RCC 7860 (cell line): ENCODE data around the gene HAPLN3.

Source experiments
- DNase-seq: peaks from one replicate; pipeline ENCODE4 v3.0.0-alpha.2; 2015; ENCODE audit warnings: low spot score
- FAIRE-seq: peaks from 2 replicates; lab custom pipeline; 2012; peaks lifted over from hg19 to GRCh38; lab: Jason Lieb, UNC

Gene HAPLN3

GRCh38 chr15:88912500-88912921 lies 17.2 kb upstream of the HAPLN3 start:
- DNase-seq: no peak

GRCh38 chr15:88911766-88912118 lies 16.4 kb upstream of the HAPLN3 start:
- peak; percentile 30 for DNase-seq
- no peak for FAIRE-seq

More at GRCh38 chr15:88912500-88912921, 17.2 kb upstream of the HAPLN3 start:
- no peak for FAIRE-seq

GRCh38 chr15:88909956-88910831 lies 14.8 kb upstream of the HAPLN3 start:
- no peak for FAIRE-seq
- DNase-seq: peak; percentile 38

- DNase-seq (peak; percentile 67), FAIRE-seq (no peak)
These were observed 13.6 kb upstream of the HAPLN3 start for GRCh38 chr15:88908697-88909621.

DNA sequence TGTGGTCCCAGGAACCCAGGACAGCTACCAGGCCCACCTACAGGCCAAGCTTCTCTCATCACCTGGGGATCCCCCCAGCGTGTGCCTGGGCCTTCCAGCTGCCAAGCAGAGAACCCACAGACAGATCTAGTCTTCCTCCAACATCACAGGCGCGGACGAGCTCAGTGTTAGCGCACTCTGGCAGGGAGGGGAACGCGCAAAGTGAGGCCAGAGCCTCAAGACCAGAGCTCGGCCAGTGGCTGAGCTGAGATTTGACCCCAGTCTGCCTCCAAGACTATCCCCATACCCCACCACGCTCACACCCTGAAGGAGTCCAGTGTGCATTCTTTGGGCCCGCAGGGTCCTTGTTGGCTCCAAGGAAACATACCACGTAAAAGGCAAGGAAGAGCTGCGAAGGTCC lies 12.8 kb upstream of the HAPLN3 start:
- DNase-seq (no peak), FAIRE-seq (no peak)

- FAIRE-seq (no peak), DNase-seq (no peak)
These were observed 11.8 kb upstream of the HAPLN3 start for GRCh38 chr15:88907111-88907510.

DNA sequence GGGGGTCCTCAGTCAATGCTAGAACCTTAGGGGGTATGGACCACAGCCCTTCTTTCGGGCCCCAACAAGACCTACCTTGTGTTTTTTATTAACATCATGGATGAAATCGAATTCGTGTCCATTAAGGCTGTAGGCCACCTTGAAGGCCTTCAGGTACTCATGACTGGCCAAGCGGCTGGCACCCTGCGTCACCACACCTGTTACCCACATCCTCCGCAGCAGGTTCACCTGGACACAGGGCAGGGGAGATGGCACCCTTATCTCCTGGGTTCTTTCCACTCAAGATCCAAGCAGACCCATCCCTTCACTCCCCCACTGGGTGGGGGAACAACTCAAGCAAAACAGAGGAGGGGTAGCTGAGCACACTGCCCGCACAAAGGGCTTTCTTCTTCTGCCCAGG lies 11.2 kb upstream of the HAPLN3 start:
- DNase-seq: no peak
- no peak for FAIRE-seq

GRCh38 chr15:88906130-88906529 lies 10.8 kb upstream of the HAPLN3 start:
- FAIRE-seq (no peak), DNase-seq (no peak)

DNA sequence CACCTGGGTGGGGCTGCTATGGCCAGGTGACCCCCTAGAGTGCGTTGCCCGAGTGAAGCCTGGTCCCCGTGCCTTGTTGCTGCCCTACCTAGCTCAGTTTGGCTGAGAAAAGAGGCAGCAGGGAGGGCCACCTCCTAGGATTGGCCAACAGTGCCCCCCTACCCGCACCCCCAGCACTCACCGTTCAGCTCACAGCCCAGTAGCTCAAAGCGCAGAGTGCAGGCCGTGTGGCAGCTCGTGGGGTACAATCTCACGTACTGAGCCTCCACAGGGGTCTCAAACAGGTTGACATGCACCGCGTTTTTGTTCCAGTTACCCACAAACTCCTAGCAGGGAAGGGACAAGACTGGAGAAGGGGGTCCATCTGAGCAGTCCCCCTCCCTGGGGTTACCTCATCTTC lies 10.2 kb upstream of the HAPLN3 start:
- no peak for FAIRE-seq
- no peak for DNase-seq

GRCh38 chr15:88904624-88905327 lies 9.4 kb upstream of the HAPLN3 start:
- peak; percentile 47 for DNase-seq
- no peak for FAIRE-seq

GRCh38 chr15:88904257-88904623 lies 8.9 kb upstream of the HAPLN3 start:
- FAIRE-seq (no peak), DNase-seq (no peak)

- FAIRE-seq (no peak), DNase-seq (no peak)
These were observed 7.5 kb upstream of the HAPLN3 start for GRCh38 chr15:88902846-88903245.

DNA sequence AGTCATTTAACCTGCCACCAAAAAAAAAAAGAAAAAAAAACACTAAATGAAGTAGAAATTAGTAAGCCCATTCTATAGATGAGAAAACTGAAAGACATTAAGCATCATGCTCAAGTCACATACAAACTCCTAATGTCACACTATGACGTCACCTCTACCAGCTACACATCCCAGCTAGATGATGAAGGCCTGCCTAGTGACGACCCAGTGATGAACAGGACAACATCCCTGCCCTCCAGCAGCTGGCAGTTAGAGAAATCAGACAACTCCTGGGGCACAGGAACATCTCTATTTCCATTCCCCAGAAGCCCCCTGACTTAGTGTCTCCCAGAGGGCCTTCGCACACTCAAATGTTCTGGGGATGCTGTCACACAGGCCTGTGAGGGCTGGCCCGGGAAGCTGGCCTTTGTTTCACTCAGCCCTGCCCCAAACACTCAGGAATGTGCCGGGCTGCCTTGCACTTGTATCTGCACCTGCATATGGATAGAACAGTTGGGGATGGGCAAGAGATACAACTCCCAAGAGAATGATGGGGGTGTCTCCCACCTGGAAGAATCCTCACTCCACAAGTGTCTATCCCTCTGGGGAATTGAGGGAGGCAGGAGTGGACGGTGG lies 7.0 kb upstream of the HAPLN3 start:
- FAIRE-seq (no peak), DNase-seq (no peak)

GRCh38 chr15:88901508-88902220 lies 6.3 kb upstream of the HAPLN3 start:
- no peak for FAIRE-seq
- no peak for DNase-seq

GRCh38 chr15:88900982-88901418 lies 5.7 kb upstream of the HAPLN3 start:
- FAIRE-seq (no peak), DNase-seq (no peak)

DNA sequence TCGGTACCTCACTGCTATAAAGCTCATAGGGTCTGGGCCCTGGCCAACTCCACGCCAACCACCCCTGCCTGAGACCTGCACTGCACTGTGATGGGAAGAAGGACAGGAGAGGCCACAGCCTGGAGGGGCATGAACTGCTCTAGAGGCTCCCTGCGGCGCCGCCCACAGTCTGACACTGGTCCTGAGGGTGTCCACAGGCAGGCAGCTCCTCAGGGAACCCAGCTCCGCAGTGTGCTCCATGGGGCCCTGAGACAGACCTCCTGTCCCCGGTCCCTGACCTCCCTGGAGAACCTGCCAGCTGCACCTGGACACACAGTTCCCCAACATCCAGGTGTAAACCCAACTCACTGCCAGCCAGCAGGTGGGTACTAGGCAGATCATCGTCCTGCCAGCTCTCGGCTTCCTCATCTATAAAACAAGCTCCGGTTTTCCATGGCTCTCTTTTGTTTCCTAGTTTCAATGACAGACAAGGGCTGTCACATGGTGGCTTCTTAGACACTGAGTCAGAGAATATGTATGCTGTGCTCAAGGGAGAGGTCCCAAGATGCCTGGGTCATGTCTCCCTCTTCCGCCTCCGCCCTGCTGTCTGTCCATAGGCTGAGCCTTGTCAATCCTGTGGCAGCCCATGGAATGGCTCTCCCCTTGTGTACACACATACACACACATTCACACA lies 5.1 kb upstream of the HAPLN3 start:
- FAIRE-seq (no peak), DNase-seq (peak; percentile 70)

GRCh38 chr15:88899251-88899650 lies 3.9 kb upstream of the HAPLN3 start:
- FAIRE-seq (no peak), DNase-seq (no peak)

GRCh38 chr15:88898736-88899135 lies 3.4 kb upstream of the HAPLN3 start:
- no peak for FAIRE-seq
- no peak for DNase-seq

DNA sequence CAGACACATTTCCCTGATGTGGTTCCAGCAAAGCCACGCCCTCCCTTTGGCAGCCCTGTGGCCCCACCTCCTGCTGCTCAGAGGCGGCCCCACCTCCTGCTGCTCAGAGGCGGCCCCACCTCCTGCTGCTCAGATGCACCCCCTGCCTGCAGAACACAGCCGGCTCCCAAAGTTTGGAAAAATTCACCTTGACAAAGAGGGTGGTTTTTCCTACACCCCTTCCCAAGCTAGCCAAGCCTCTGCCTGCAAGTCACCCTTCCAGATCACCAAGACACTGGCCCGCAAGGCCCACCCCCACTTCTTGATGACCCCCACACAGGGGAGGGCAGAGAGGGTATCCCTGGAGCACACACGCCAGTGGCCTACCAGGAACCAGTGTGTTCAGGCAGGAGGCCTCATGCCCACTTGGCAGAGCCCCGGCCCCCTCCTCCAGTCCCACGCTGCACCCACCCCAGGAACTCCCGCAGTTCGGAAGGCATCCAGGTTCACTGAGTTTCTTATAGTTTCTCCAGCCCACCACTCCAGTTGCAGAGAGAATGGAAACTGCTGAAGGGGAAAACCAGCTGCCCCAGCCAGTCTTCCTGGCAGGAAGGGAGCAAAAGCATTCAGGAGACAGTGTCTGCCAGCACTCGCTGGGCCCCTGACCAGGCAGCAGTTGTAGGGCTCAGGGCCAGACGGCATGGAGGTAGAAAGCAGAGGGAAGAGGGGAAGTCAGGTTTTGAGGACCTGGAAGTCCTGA lies 2.3 kb upstream of the HAPLN3 start:
- peak; percentile 56 for DNase-seq

More for the DNA sequence above, 2.3 kb upstream of the HAPLN3 start:
- FAIRE-seq: peak; percentile 77
